HG03571 (cell line): Measurements from ENCODE around the gene IL25.
"Not testable (repeated sequence)": the region's sequence is repeated elsewhere in the genome, so short reads cannot be mapped to it uniquely, and the experiment has no call there.

Experiments
- ATAC-seq: cut with Tn5 transposase; IDR thresholded peaks from one replicate; pipeline ENCODE4 v1.9.1; 2021; ENCODE audit not compliant: unreplicated experiment

The IL25 gene

DNA sequence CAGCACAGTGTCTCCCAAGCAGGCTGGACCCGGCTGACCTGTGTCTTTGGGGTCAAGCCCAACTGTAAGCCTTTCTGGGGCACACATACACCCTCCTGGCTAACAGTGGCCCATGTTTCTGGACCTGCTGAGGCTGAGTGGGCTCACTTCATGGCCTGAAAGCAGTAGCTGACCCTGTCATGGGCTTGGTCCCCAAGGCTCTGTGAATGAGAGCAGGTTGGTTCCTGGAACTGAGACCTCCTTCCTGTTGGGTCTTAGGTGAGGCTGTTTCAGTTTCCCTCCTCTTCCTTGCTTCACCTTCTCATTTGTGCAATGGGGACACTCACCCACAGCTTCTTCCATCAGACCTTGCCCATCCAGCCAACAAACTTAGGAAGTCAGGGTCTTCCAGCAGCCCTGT is 744 bp upstream of the IL25 start:
- no peak for ATAC-seq

DNA sequence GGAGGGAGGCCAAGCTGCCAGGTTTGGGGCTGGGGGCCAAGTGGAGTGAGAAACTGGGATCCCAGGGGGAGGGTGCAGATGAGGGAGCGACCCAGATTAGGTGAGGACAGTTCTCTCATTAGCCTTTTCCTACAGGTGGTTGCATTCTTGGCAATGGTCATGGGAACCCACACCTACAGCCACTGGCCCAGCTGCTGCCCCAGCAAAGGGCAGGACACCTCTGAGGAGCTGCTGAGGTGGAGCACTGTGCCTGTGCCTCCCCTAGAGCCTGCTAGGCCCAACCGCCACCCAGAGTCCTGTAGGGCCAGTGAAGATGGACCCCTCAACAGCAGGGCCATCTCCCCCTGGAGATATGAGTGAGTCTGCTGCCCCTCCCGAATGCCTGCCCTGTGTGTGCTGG is 432 bp downstream of the IL25 start:
- no peak for ATAC-seq

DNA sequence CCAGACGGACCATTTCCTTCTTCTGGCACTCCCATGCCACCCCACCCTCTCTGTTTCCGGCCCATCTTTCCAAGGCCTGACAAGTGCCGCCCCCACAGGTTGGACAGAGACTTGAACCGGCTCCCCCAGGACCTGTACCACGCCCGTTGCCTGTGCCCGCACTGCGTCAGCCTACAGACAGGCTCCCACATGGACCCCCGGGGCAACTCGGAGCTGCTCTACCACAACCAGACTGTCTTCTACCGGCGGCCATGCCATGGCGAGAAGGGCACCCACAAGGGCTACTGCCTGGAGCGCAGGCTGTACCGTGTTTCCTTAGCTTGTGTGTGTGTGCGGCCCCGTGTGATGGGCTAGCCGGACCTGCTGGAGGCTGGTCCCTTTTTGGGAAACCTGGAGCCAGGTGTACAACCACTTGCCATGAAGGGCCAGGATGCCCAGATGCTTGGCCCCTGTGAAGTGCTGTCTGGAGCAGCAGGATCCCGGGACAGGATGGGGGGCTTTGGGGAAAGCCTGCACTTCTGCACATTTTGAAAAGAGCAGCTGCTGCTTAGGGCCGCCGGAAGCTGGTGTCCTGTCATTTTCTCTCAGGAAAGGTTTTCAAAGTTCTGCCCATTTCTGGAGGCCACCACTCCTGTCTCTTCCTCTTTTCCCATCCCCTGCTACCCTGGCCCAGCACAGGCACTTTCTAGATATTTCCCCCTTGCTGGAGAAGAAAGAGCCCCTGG is 3.1 kb downstream of the IL25 start:
- ATAC-seq: no peak

DNA sequence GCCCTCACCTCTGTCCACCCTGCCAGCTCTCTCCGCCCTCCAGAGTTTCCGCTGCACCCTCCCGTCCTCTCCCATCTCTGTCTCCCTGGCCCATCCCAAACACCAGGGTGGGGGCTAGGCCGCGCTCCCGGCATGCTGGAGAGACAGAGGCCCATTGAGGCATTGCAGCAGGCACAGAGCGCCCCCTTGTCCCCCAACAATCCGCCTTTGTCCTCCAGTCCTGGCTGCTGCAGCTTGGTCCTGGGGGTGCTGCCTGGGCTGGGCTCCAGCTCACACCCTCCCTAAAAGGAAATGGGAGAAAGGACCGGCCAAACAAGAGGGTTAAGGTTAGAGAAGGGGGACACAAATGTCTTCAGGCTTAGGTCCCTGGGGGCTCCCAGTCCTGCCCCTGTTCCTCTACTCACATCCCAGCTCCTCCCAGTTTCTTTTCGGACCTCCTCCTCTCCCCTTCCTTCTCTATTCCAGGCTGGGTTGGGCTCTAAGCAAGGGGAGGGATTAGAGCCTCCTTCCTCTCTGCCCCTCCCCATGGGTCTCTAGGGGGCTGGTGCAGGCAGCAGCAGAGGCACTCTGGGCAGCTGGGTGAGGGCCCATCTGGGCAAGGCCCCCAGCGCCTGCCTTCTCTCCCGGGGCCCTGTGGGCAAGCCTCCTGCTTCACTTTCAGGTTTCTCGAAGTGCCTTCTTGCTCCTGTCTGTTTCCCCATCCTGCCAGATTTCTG is 4.0 kb downstream of the IL25 start, which contains the start of gene CMTM5:
TSS of gene CMTM5 (plus strand) at position 565 of the 716 bp plus-strand sequence. CDS start 206 bp downstream, outside the sequence.
- ATAC-seq: no peak

DNA sequence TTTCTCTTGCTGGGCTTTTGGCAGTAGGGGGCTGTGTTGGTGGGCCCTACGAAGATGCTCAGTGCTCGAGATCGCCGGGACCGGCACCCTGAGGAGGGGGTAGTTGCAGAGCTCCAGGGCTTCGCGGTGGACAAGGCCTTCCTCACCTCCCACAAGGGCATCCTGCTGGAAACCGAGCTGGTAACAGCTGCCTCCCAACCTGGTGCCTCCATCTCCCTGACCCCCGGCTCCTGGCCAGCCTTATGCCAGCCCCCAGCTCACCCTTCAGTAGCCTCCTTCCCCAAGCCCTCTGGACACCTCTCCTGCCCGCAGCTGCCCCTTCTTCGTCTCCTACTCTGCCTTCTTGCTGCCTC is 4.6 kb downstream of the IL25 start:
- ATAC-seq: no peak

DNA sequence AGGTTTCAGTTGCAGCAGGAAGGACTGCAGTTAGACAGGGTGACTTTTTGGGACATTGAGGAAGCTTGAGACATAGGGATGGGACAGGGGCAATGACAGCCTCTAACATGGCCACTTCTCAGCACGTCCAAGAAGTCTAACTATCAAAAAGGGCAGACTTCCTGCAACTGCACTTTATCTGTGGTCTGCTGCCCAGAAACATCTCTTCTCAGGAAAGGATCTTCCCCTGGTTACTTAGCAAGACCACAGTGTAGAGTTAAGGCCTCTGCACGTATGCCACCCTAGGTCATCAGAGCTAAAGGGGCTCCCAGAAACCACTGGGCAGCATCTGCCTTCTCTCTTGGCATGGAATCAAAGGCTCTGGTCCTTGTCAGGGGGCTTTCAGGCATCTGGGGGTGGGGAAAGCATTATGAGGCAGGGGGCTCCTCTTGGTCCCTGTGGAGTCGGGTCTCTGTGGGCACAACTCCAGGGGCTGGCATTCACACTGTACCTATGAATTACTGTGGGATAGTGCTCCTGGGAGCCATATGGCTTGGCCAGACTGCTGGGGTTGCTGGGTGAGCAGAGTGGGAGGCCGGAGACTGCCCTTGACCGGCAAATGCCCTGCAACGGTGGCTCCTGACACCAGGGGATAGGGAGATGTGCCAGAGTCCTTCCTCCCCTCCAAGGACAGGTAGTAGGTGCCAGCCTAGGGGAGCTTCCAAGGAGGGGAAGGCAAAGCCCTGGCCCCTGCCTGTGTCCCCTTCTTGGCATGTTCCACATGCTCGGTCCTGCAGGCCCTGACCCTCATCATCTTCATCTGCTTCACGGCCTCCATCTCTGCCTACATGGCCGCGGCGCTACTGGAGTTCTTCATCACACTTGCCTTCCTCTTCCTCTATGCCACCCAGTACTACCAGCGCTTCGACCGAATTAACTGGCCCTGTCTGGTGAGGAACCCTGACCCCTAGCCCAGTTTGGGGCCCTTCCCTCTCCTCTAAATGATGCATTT is 5.3 kb downstream of the IL25 start:
- no peak for ATAC-seq

DNA sequence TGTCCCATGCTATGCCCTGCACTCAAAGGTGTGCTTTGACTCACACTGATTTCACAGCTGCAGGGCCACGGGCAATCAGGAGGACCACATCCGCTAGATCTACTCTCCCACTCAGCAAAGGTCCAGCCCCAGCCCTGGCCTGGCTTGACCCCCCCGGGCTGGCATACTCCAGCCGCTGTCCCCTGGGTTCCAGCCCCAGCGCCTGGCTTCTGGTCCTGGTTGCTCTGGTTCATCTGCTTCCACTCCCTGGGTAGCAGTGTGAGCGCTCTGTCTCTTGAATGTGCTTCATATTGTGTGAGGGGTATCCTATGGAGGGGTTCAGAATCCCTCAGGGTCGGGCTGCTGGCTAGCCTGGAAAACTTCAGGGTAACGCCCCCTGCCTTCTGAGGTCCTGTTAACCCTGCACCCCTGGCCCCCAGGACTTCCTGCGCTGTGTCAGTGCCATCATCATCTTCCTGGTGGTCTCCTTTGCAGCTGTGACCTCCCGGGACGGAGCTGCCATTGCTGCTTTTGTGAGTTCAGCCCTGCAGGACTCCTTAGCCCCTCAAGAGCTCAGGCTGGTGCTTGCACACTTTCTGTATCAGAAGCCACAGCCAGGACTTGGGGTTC is 6.1 kb downstream of the IL25 start:
- ATAC-seq: no peak

DNA sequence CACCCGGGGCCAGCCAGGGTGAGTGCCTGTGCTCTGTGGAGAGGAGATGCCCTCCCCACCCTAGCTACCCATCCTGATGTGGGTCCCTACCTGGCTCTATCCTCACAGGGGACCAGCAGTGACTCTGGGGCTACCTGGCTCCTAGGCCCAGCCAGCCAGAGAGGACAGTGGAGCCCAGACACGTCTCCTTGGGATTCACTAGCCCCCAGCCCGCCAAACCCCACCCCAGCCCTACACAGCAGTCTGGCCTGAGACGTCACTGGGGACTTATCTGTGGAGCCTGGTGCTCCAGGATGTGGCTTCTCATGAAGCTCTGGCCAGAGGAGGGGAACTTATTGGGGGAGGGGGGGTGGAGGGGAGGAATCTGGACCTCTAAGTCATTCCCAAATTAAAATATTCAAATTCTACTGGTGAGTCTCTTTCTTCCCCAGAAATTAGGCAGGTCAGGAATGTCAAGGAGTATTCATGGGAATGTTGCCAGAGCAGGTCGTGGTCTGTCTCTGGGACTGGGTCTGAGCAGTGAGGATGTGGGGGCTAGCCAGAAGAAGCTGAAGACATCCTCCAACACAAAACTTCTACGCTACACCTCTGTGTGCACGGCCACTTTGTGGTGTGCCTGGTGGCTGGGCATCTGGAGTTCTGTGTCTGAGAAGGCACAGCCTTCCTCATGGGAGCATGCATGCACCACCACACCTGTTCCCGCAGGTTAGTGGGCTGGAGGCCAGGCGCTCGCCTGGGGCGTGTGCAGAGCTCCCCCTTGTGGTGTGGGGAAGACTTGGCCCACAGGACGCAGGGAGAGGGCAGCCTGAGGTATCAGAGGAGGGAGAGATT is 7.0 kb downstream of the IL25 start:
- no peak for ATAC-seq

DNA sequence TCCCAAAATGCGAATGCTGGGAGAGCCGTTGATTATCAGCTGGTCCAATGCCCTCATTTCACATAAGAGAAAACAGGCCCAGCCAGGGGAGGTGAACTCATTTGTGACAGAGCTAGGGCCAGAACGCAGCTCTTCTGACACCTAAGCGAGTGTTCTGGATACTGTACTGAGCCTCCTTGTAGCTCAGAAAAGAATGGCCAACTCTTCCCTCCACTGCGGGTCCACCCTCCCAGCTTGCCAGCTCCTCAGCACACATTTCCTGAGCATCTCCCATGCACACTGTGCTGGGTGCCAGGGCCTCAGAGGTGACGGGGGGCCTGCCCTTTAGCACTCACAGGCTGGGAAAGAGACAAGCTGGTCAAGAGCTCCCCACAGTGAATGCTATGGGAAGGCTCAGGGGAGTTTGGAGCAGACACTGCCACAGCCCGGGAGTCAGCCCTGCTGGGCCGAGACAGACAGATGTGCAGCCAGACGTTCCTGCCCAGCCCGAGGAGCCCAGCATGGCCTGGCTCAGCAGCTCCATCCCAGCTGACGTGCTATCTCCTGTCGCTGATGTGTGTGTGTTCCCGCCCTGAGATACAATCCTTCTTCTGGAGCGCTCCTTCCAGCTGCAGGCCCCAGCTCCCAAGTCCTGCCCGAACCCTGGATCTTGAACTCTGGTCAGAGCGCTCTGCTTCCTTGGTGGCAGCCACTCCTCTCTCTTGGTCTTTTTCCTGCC is 7.7 kb downstream of the IL25 start:
- ATAC-seq: no peak

DNA sequence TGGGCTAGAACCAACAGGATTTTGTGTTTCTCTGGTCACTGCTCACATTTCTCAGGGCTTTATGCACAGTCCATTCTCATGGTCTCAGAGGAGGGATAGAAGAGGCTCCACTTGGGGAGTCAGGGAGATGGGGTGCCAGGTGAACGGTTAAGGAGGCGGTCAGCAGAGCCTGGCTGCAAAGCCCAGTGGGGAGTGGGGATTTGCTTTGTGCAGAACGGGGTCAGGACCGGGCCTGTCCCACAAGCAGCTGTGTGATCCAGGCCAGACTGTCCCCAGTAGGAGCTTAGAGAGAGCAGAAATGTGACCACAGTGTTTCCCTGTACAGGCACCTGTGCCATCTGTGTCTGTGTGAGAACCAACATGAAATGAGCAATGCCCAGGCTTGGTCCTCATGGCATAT is 8.4 kb downstream of the IL25 start:
- no peak for ATAC-seq

DNA sequence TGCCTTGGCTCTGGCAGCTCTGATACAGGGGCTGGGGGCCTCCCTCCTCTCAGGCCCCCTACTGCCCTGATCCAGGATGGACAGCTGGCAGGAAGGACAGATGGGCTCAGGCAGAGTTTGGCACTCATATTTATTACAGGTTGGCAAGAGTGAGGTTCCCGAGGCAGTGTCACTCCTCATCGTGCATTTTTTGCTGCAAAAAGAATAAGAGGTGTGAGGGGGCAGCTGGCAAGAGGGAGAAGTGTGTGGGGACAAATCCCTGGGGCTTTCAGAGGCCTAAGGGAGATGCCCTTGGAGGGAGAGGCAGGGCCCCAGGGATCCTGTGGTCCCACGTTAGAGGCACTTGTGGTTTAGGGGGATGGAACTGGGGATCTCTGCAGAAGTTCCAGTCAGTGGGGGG is 9.3 kb downstream of the IL25 start:
- no peak for ATAC-seq

DNA sequence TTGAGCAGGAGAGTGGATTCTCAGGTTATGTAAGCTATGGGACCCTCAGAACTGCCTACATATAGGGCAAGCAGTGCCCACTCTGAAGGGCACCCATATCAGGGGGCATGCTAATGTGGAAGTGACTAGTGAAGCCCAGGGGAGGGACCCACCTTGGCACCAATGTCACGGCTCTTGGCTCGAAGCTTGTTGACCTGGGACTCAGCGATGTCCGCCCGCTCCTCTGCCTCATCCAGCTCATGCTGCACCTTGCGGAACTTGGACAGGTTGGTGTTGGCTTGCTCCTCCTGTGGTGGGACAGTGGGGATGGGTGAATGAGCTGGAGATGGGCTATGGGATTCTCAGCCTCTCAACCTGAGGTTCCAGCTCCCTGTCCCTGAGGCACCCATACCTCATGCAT is 9.7 kb downstream of the IL25 start:
- ATAC-seq: no peak

DNA sequence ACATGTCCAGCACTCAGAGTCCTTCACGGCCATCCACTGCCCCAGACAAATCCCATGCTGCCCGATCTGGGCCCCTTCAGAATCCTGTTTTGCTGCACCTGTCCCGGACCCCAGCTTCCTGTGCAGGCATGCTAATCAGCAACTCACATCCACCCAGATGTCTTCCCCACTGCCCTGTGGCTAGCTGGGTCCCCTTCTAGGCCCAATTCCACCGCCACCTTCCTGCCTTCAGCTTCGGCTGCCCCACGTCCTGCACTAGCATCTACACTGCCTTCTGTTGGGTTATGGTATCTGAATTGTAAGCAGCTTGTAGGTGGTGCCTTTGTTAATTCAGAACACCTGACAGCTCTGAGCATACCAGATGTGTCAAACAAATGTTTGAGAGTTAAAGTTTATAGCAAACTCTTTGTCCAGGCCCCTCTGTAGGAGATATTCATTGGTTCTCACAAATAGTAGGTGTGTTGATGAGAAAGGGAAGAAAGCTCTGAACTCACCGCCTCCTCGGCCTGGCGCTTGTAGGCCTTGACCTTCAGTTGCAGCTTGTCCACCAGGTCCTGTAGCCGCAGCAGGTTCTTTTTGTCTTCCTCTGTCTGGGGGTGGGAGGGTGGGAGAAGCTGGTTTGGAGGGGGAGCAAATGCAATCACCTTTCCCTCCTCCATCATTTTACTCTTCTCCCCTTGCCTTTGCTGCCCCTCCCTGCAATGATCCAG is 10.3 kb downstream of the IL25 start:
- ATAC-seq: no peak

DNA sequence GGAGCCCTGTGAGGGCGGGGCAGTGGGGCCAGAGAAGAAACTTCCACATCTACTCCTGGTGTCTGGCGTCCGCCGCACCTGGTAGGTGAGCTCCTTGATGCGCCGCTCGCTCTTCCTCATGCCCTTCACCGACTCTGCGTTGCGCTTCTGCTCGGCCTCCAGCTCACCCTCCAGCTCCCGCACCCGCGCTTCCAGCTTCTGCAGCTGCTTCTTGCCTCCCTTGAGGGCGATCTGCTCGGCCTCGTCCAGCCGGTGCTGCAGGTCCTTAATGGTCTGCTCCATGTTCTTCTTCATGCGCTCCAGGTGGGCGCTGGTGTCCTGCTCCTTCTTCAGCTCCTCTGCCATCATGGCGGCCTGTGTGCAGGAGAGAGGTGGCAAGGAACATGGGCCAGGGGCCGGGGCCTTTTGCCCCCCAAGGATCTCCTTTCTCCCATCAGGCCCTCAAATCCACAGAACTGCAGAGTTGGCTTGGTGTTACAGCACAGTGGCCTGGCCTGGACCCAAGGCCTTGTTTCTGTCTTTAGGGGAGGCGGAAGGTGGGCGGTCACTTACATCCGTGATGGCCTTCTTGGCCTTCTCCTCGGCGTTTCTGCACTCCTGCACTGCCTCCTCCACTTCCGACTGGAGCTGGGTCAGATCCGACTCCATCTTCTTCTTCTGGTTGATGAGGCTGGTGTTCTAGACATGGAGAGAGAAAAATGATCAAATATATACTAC is 11.9 kb downstream of the IL25 start:
- ATAC-seq: no peak

DNA sequence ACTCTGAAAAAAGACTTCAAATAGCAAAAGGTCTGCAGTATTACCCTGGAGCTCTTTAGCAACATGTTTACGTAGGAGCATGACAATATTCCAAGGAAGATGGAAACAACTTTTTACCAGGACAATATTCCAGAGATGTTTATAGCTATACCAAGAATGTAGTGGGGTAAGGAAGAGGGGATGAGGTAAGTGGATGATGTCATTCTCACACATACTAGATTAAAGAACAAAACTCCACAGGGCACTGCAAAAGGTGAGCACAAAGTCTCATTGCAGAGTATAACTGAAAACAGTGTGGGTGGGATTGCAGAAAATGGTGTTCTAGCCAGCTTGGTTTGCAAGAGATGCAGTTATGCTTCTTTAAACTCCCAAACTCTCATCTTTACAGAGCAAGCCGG is 12.6 kb downstream of the IL25 start:
- no peak for ATAC-seq

DNA sequence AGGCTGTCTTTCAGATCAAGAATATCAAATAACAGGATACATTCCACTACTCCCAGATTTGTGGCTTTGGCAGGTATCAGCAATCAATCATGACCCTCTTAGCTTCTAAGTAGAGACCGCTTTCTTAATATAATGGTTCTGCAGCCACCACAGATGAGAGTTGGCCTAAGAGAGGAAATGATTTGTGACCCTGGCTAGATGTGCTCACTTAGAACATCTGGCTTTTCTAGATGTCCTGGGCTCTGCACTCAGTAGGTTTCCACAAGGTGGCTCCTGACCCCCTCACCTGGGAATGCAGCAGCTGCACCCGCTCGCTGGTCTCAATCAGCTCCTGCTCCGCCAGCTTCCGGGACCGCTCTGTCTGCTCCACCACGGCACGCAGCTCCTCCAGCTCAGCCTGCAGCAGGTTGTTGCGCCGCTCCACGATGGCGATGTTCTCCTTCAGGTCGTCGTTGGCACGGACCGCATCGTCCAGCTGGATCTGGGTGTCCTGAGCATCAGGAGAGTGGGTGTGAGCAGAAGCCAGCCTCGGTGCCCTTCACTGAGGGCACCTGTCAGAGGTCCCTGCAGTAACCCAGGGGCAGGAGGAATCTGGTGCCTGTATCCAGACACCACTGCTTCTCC is 13.1 kb downstream of the IL25 start:
- no peak for ATAC-seq

DNA sequence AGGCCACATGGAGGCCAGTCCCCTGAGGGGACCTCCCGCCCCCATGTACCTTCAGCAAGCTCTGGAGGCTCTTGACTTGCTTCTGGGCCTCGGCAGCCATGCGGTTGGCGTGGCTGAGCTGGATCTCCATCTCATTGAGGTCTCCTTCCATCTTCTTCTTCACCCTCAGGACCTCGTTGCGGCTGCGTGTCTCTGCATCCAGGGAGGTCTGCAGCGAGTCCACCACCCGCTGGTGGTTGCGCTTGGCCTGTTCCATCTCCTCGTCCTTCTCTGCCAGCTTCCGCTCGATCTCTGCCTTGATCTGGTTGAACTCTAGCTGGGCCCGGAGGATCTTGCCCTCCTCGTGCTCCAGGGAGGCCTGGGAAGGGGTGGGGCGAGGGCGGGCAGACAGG is 13.7 kb downstream of the IL25 start:
- not testable (repeated sequence) for ATAC-seq

DNA sequence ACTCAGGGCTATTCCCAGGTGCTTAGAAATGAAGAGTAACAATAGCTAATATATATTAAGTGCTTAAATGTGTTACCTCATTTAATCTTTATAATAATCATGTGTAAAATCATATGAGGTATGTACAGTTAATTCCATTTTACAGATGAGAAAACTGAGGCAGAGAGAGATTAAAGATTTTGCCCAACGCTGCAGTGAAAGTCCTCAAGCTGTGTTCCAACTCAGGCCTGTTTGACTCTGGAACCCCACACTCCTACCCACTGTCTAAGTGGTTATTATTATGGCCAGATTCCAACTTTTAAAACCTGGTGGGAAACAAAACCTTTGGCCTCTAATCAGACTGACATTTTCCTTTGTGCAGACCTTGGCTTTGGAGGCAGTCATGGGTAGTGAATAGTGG is 14.4 kb downstream of the IL25 start:
- ATAC-seq: no peak
